WTC11 (cell line): ENCODE data around the gene PI4K2A. TPM values are rescaled to one million over a fixed set of nuclear protein-coding genes. Genes with fewer than 3 reads are reported as not detected.
A peak's percentile ranks its signal among the peaks of the same experiment; 100 is the strongest.

Experiments used
- ATAC-seq: fragments of 200-7000 bp; cut with Tn5 transposase; 2 replicates; pipeline ENCODE4 v1.10.0; 2021; ENCODE audit warnings: mild to moderate bottlenecking, moderate library complexity
- CTCF ChIA-PET: fragments of 300-600 bp; sonication (Branson Sonifier 250); formaldehyde crosslinking; loops from one replicate; lab custom pipeline; 2021; ENCODE audit warnings: antibody characterized with exemption; lab: Charles Lee
- POLR2A ChIA-PET: fragments of 350-600 bp; sonication (Branson Sonifier 250); formaldehyde crosslinking; loops from one replicate; lab custom pipeline; 2021; ENCODE audit warnings: antibody characterized with exemption; lab: Charles Lee
- DNase-seq: peaks from one replicate; pipeline ENCODE4 v3.0.0; 2021; ENCODE audit warnings: low spot score
- H3K27ac Mint-ChIP-seq: 2 replicates; pipeline ENCODE4 v1.8.0; 2021; ENCODE audit warnings: mixed read lengths
- H3K27me3 Mint-ChIP-seq: 2 replicates; pipeline ENCODE4 v1.8.0; 2021; ENCODE audit warnings: low read depth, mild to moderate bottlenecking, moderate library complexity, mixed read lengths
- H3K36me3 Mint-ChIP-seq: 2 replicates; pipeline ENCODE4 v1.8.0; 2021; ENCODE audit warnings: mixed read lengths
- H3K4me1 Mint-ChIP-seq: 2 replicates; pipeline ENCODE4 v1.8.0; 2022; ENCODE audit warnings: mixed read lengths
- H3K4me3 Mint-ChIP-seq: 2 replicates; pipeline ENCODE4 v1.8.0; 2021; ENCODE audit warnings: mild to moderate bottlenecking, moderate library complexity, mixed read lengths
- H3K9me3 Mint-ChIP-seq: 2 replicates; pipeline ENCODE4 v1.8.0; 2021; ENCODE audit warnings: mixed read lengths
- ATF6 ChIP-seq: sonication (generic); formaldehyde crosslinking; IDR thresholded peaks from 2 replicates; pipeline ENCODE4 v1.8.1; 2023; ENCODE audit warnings: mild to moderate bottlenecking, missing genetic modification reagents
- CREM ChIP-seq: sonication (generic); formaldehyde crosslinking; IDR thresholded peaks from 2 replicates; pipeline ENCODE4 v1.8.1; 2022; ENCODE audit warnings: mild to moderate bottlenecking, missing genetic modification reagents, moderate library complexity
- GABPB1 ChIP-seq: sonication (generic); formaldehyde crosslinking; IDR thresholded peaks from 2 replicates; pipeline ENCODE4 v1.8.1; 2023; ENCODE audit warnings: mild to moderate bottlenecking, missing genetic modification reagents
- GRHL2 ChIP-seq: fragments of 250-450 bp; sonication (Bioruptor Pico); IDR thresholded peaks from 2 replicates; pipeline ENCODE4 v1.8.0; 2022; ENCODE audit warnings: mild to moderate bottlenecking, moderate library complexity; ENCODE audit not compliant: insufficient replicate concordance, severe bottlenecking
- GTF2I ChIP-seq: fragments of 250-450 bp; sonication (Bioruptor Pico); conservative IDR thresholded peaks from 2 replicates; pipeline ENCODE4 v1.4.0; 2021; ENCODE audit warnings: mild to moderate bottlenecking
- JAZF1 ChIP-seq: fragments of 250-450 bp; sonication (Bioruptor Pico); IDR thresholded peaks from 2 replicates; pipeline ENCODE4 v1.9.0; 2021; ENCODE audit warnings: moderate library complexity, mild to moderate bottlenecking, inconsistent platforms
- KAT7 ChIP-seq: sonication (generic); formaldehyde crosslinking; IDR thresholded peaks from 2 replicates; pipeline ENCODE4 v1.8.1; 2023; ENCODE audit warnings: missing genetic modification reagents, mild to moderate bottlenecking, borderline replicate concordance
- RORB ChIP-seq: fragments of 250-450 bp; sonication (Bioruptor Pico); IDR thresholded peaks from 2 replicates; pipeline ENCODE4 v1.9.0; 2021; ENCODE audit warnings: mild to moderate bottlenecking
- ZBTB43 ChIP-seq: sonication (generic); formaldehyde crosslinking; IDR thresholded peaks from 2 replicates; pipeline ENCODE4 v1.8.1; 2023; ENCODE audit warnings: mild to moderate bottlenecking, missing genetic modification reagents
- ZNF138 ChIP-seq: sonication (generic); formaldehyde crosslinking; conservative IDR thresholded peaks from 2 replicates; pipeline ENCODE4 v1.8.1; 2022; ENCODE audit warnings: mild to moderate bottlenecking, moderate library complexity, missing genetic modification reagents
- ZNF281 ChIP-seq: sonication (generic); formaldehyde crosslinking; IDR thresholded peaks from 2 replicates; pipeline ENCODE4 v1.8.0; 2023; ENCODE audit warnings: mild to moderate bottlenecking, missing genetic modification reagents
- total RNA-seq: library from RNA; stranded (reverse); gene quantifications from 3 replicates; pipeline ENCODE4 v1.2.3, GENCODE V29; 2021
- TF ChIP-seq, protein P1 (sequence below): sonication (generic); formaldehyde crosslinking; IDR thresholded peaks from 2 replicates; pipeline ENCODE4 v1.8.0; 2022; ENCODE audit warnings: missing genetic modification reagents
- TF ChIP-seq, protein P2 (sequence below): fragments of 250-450 bp; sonication (Bioruptor Pico); IDR thresholded peaks from 2 replicates; pipeline ENCODE4 v1.9.0; 2021; ENCODE audit warnings: mild to moderate bottlenecking, borderline replicate concordance

PI4K2A gene
- total RNA-seq, 1 experiment from 2014 or later, result 19.5 TPM

DNA sequence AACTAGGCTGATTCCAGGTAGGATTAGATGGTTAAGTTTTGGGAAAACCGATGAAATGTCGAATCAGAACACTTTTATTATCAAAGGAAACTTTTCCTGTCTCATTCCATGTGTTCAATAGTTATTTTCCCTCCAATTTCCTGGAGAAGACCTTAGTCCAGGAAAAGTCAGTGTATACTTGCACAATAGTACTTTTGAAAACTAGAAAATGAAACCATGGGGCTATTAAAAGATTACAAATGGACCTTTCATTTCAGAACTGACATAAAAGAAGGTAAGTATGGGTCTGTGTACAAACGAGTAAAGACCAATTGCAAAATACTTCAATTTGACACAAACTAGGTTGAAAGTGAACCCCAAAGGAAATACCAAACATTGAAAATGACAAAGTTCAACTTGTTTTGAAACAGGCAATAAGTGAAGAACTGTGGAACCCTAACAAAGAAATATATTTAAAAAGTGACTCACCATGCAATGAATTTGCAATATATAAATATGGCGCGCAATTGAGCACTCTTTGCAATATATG lies 44.5 kb downstream of the PI4K2A start:
- Mint-ChIP-seq H3K36me3 (no peaks in the 10 kb centered on the region), H3K27me3 (peaks cover 17% of the 10 kb centered on the region), H3K27ac (peak overlapping the region; percentile 65; the same call in 1 of the 2 replicates), H3K4me3 (no peak overlapping the region), H3K4me1 (peaks cover 32% of the 10 kb centered on the region), H3K9me3 (no peaks in the 10 kb centered on the region)
- ATAC-seq (no peak), DNase-seq (no peak)
- POLR2A ChIA-PET, result interaction anchor here (0.7 kb wide), 1 partner anchor 74 kb away, joined by 3 read pairs; no protein-coding TSS in a partner anchor
- CTCF ChIA-PET, result interaction anchor here (0.6 to 2.8 kb wide), 4 partner anchors 11 to 874 kb away, joined by 3 to 21 read pairs (median 6); no protein-coding TSS in a partner anchor
- TF ChIP-seq GABPB1 (CRISPR knock-in tag) (0 out of 2 replicates have a peak, but pooled peaks have one; percentile 5), ZNF138 (no peak)

- CTCF ChIA-PET, result interaction anchor here (2.1 to 3.4 kb wide), 4 partner anchors 8 to 45 kb away, joined by 15 to 61 read pairs (median 24); no protein-coding TSS in a partner anchor
- ATAC-seq, result peak; percentile 5; the same call in 1 of the 2 replicates
- TF ChIP-seq, protein P1, sequence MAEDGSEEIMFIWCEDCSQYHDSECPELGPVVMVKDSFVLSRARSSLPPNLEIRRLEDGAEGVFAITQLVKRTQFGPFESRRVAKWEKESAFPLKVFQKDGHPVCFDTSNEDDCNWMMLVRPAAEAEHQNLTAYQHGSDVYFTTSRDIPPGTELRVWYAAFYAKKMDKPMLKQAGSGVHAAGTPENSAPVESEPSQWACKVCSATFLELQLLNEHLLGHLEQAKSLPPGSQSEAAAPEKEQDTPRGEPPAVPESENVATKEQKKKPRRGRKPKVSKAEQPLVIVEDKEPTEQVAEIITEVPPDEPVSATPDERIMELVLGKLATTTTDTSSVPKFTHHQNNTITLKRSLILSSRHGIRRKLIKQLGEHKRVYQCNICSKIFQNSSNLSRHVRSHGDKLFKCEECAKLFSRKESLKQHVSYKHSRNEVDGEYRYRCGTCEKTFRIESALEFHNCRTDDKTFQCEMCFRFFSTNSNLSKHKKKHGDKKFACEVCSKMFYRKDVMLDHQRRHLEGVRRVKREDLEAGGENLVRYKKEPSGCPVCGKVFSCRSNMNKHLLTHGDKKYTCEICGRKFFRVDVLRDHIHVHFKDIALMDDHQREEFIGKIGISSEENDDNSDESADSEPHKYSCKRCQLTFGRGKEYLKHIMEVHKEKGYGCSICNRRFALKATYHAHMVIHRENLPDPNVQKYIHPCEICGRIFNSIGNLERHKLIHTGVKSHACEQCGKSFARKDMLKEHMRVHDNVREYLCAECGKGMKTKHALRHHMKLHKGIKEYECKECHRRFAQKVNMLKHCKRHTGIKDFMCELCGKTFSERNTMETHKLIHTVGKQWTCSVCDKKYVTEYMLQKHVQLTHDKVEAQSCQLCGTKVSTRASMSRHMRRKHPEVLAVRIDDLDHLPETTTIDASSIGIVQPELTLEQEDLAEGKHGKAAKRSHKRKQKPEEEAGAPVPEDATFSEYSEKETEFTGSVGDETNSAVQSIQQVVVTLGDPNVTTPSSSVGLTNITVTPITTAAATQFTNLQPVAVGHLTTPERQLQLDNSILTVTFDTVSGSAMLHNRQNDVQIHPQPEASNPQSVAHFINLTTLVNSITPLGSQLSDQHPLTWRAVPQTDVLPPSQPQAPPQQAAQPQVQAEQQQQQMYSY (CRISPR knock-in tag), result no peak
- TF ChIP-seq, all 79 proteins: peak for 0
- H3K4me3 Mint-ChIP-seq, result peak overlapping the region; percentile 86
- peak; percentile 50 for DNase-seq
- H3K9me3 Mint-ChIP-seq, result no peaks in the 10 kb centered on the region
- peaks cover 32% of the 10 kb centered on the region for H3K4me1 Mint-ChIP-seq
- H3K36me3 Mint-ChIP-seq, result no peaks in the 10 kb centered on the region
- H3K27me3 Mint-ChIP-seq, result peaks cover 17% of the 10 kb centered on the region
- POLR2A ChIA-PET, result interaction anchor here (2.2 kb wide), 1 partner anchor 28 kb away, joined by 27 read pairs; the partner anchor contains the start of gene MARVELD1
- no peak overlapping the region for H3K27ac Mint-ChIP-seq
These were observed 45.0 kb downstream of the PI4K2A start for GRCh38 chr10:97685395-97685958.

DNA sequence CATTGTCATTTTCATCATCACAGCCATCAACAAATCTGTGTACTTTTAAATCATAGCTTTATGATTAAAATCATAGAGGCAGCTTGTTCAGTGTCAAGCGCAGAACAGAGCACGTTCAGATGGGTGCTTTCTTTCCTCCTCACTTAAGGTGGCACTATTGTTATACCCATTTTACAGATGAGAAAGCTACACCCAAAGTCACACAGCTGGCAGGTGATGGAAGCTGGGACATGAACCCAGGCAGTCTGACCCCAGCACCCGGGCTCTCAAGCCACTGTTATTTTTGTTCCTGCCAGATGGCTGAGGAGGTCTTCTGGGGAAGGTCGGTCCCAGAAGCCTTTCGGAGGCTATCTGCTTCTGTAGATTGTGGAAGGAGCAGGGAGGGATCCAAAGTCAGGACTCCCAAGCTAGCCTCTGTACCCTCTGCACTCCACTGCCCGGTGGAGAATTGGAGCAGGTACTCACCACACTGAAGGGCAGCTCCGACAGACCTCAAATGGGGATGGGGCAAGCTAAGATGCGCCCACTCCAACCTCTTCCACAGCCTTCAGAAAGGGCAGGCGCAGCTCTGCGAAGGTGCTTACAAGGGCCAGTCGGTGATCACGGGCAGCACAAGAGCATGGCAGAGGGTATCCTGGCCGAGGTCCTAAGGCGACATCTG lies 46.0 kb downstream of the PI4K2A start:
- Mint-ChIP-seq H3K36me3 (no peaks in the 10 kb centered on the region), H3K27me3 (peaks cover 17% of the 10 kb centered on the region), H3K27ac (peak overlapping the region; percentile 92), H3K9me3 (no peaks in the 10 kb centered on the region), H3K4me3 (peak overlapping the region; percentile 86), H3K4me1 (peaks cover 32% of the 10 kb centered on the region)
- CTCF ChIA-PET, result interaction anchor here (0.5 to 3.4 kb wide), 20 partner anchors 9 to 218 kb away, joined by 3 to 61 read pairs (median 5); partner anchors contain the start of genes ANKRD2, MARVELD1, PI4K2A and ZFYVE27
- POLR2A ChIA-PET, result interaction anchor here (1.1 to 2.2 kb wide), 10 partner anchors 8 to 50 kb away, joined by 3 to 27 read pairs (median 8); partner anchors contain the start of genes MARVELD1 and ZFYVE27
- peak; percentile 2; the same call in 1 of the 2 replicates for ATAC-seq
- DNase-seq, result no peak
- TF ChIP-seq, protein P2, sequence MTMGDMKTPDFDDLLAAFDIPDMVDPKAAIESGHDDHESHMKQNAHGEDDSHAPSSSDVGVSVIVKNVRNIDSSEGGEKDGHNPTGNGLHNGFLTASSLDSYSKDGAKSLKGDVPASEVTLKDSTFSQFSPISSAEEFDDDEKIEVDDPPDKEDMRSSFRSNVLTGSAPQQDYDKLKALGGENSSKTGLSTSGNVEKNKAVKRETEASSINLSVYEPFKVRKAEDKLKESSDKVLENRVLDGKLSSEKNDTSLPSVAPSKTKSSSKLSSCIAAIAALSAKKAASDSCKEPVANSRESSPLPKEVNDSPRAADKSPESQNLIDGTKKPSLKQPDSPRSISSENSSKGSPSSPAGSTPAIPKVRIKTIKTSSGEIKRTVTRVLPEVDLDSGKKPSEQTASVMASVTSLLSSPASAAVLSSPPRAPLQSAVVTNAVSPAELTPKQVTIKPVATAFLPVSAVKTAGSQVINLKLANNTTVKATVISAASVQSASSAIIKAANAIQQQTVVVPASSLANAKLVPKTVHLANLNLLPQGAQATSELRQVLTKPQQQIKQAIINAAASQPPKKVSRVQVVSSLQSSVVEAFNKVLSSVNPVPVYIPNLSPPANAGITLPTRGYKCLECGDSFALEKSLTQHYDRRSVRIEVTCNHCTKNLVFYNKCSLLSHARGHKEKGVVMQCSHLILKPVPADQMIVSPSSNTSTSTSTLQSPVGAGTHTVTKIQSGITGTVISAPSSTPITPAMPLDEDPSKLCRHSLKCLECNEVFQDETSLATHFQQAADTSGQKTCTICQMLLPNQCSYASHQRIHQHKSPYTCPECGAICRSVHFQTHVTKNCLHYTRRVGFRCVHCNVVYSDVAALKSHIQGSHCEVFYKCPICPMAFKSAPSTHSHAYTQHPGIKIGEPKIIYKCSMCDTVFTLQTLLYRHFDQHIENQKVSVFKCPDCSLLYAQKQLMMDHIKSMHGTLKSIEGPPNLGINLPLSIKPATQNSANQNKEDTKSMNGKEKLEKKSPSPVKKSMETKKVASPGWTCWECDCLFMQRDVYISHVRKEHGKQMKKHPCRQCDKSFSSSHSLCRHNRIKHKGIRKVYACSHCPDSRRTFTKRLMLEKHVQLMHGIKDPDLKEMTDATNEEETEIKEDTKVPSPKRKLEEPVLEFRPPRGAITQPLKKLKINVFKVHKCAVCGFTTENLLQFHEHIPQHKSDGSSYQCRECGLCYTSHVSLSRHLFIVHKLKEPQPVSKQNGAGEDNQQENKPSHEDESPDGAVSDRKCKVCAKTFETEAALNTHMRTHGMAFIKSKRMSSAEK (CRISPR knock-in tag), result no peak
- TF ChIP-seq GRHL2, result no peak
- TF ChIP-seq GTF2I, result peak; percentile 69; the same call in 1 of the 2 replicates
- 0 out of 2 replicates have a peak, but pooled peaks have one; percentile 40 for TF ChIP-seq KAT7 (CRISPR knock-in tag)
- TF ChIP-seq CREM (CRISPR knock-in tag), result no peak
- no peak for TF ChIP-seq ZNF281 (CRISPR knock-in tag)
- no peak for TF ChIP-seq JAZF1
- no peak for TF ChIP-seq ATF6 (CRISPR knock-in tag)
- TF ChIP-seq ZBTB43, result 0 out of 2 replicates have a peak, but pooled peaks have one; percentile 39
- no peak for TF ChIP-seq RORB (CRISPR knock-in tag)
